ENCODE measurements around the gene MYO3A.

Gene MYO3A

GRCh38 chr10:26211781-26212444 lies 277.9 kb downstream of the MYO3A start:
- in situ Hi-C loops (cut with MboI; ENCODE audit: low sequenced_read_pairs), result no loop called here

GRCh38 chr10:26212511-26212910 lies 278.5 kb downstream of the MYO3A start:
- in situ Hi-C loops (cut with MboI; ENCODE audit: low sequenced_read_pairs), result no loop called here

GRCh38 chr10:26213157-26213800 lies 279.2 kb downstream of the MYO3A start:
- in situ Hi-C loops (cut with MboI; ENCODE audit: low sequenced_read_pairs), result no loop called here

- in situ Hi-C loops (cut with MboI; ENCODE audit: low sequenced_read_pairs), result no loop called here
Measured at GRCh38 chr10:26214004-26214403, 280.0 kb downstream of the MYO3A start.

GRCh38 chr10:26214551-26215395 lies 280.7 kb downstream of the MYO3A start:
- in situ Hi-C loops (cut with MboI; ENCODE audit: low sequenced_read_pairs), result no loop called here

- in situ Hi-C loops (cut with MboI; ENCODE audit: low sequenced_read_pairs), result no loop called here
Measured at GRCh38 chr10:26215396-26215934, 281.4 kb downstream of the MYO3A start.

- in situ Hi-C loops (cut with MboI; ENCODE audit: low sequenced_read_pairs), result no loop called here
Measured at GRCh38 chr10:26215935-26216584, 282.0 kb downstream of the MYO3A start.

GRCh38 chr10:26216585-26217395 lies 282.8 kb downstream of the MYO3A start, which contains the start of gene GAD2:
Gene GAD2 (plus strand): TSS chr10:26216774. CDS start chr10:26216810, 36 bp downstream.
- in situ Hi-C loops (cut with MboI; ENCODE audit: low sequenced_read_pairs), result no loop called here

- in situ Hi-C loops (cut with MboI; ENCODE audit: low sequenced_read_pairs), result no loop called here
Measured at GRCh38 chr10:26217396-26218086, 283.5 kb downstream of the MYO3A start.

- in situ Hi-C loops (cut with MboI; ENCODE audit: low sequenced_read_pairs), result no loop called here
Measured at GRCh38 chr10:26219676-26220075, 285.6 kb downstream of the MYO3A start.

- in situ Hi-C loops (cut with MboI; ENCODE audit: low sequenced_read_pairs), result no loop called here
Measured at GRCh38 chr10:26220901-26221300, 286.9 kb downstream of the MYO3A start.

GRCh38 chr10:26221541-26221940 lies 287.5 kb downstream of the MYO3A start:
- in situ Hi-C loops (cut with MboI; ENCODE audit: low sequenced_read_pairs), result no loop called here

GRCh38 chr10:26222563-26222962 lies 288.5 kb downstream of the MYO3A start:
- in situ Hi-C loops (cut with MboI; ENCODE audit: low sequenced_read_pairs), result no loop called here

GRCh38 chr10:26225322-26225721 lies 291.3 kb downstream of the MYO3A start:
- in situ Hi-C loops (cut with MboI; ENCODE audit: low sequenced_read_pairs), result no loop called here

GRCh38 chr10:26227786-26228185 lies 293.8 kb downstream of the MYO3A start:
- in situ Hi-C loops (cut with MboI; ENCODE audit: low sequenced_read_pairs), result no loop called here

GRCh38 chr10:26232174-26232573 lies 298.1 kb downstream of the MYO3A start:
- in situ Hi-C loops (cut with MboI; ENCODE audit: low sequenced_read_pairs), result no loop called here

- in situ Hi-C loops (cut with MboI; ENCODE audit: low sequenced_read_pairs), result no loop called here
Measured at GRCh38 chr10:26235761-26236160, 301.7 kb downstream of the MYO3A start.

- in situ Hi-C loops (cut with MboI; ENCODE audit: low sequenced_read_pairs), result no loop called here
Measured at GRCh38 chr10:26238378-26238777, 304.3 kb downstream of the MYO3A start.

- in situ Hi-C loops (cut with MboI; ENCODE audit: low sequenced_read_pairs), result no loop called here
Measured at GRCh38 chr10:26242706-26243350, 308.8 kb downstream of the MYO3A start.
